OCI-LY7 (cell line): ENCODE data around the gene ARHGAP28. TPM values are rescaled to one million over a fixed set of nuclear protein-coding genes. Genes with fewer than 3 reads are reported as not detected.
A peak's percentile ranks its signal among the peaks of the same experiment; 100 is the strongest.

Experiments
- Bru-seq: library from RNA; stranded (reverse); fragments of 400-500 nt; gene quantifications from one replicate; lab custom pipeline; 2021; lab: Mats Ljungman, UMichigan
- BruChase-seq, 2 experiments: library from RNA; stranded (reverse); fragments of 400-500 nt; gene quantifications; one replicate each; lab custom pipeline; 2021; lab: Mats Ljungman, UMichigan
- BruUV-seq: library from RNA; stranded (reverse); fragments of 400-500 nt; replicated peaks from 2 replicates; lab custom pipeline; 2021; lab: Mats Ljungman, UMichigan
- CTCF ChIA-PET: fragments of 300-600 bp; sonication (Branson Sonifier 250); formaldehyde crosslinking; loops from one replicate; lab custom pipeline; 2022; ENCODE audit warnings: antibody characterized with exemption; ENCODE audit not compliant: unreplicated experiment; lab: Charles Lee
- POLR2A ChIA-PET: fragments of 300-600 bp; sonication (Branson Sonifier 250); formaldehyde crosslinking; loops from one replicate; lab custom pipeline; 2022; ENCODE audit warnings: antibody characterized with exemption; lab: Charles Lee
- DNase-seq: peaks from one replicate; pipeline ENCODE4 v3.0.0-alpha.2; 2015; ENCODE audit warnings: low spot score
- H2AFZ ChIP-seq: fragments of 200-600 bp; sonication (generic), shearing (Covaris generic); 2 replicates; pipeline ENCODE4 v1.6.1; 2014; ENCODE audit warnings: mild to moderate bottlenecking, antibody characterized with exemption, low read length, moderate library complexity
- H3K27ac ChIP-seq: fragments of 200-600 bp; sonication (generic); 2 replicates; pipeline ENCODE4 v1.5.1; 2014; ENCODE audit warnings: mixed run types, low read depth, mild to moderate bottlenecking, moderate library complexity, low read length, inconsistent platforms; ENCODE audit not compliant: poor library complexity, severe bottlenecking
- H3K36me3 ChIP-seq: fragments of 200-600 bp; sonication (generic); 2 replicates; pipeline ENCODE4 v1.6.1; 2014; ENCODE audit warnings: mild to moderate bottlenecking, antibody characterized with exemption, low read length, moderate library complexity, mixed read lengths; ENCODE audit not compliant: insufficient read depth
- H3K4me1 ChIP-seq: fragments of 200-600 bp; sonication (generic); 2 replicates; pipeline ENCODE4 v1.5.1; 2014; ENCODE audit warnings: mild to moderate bottlenecking, low read length; ENCODE audit not compliant: insufficient read depth, poor library complexity, severe bottlenecking
- H3K4me2 ChIP-seq: fragments of 200-600 bp; sonication (generic); 2 replicates; pipeline ENCODE4 v1.6.1; 2014; ENCODE audit warnings: mild to moderate bottlenecking, low read length
- H3K4me3 ChIP-seq: fragments of 200-600 bp; sonication (generic); 2 replicates; pipeline ENCODE4 v1.5.1; 2014; ENCODE audit warnings: mild to moderate bottlenecking, low read depth, low read length; ENCODE audit not compliant: poor library complexity, severe bottlenecking
- H3K79me2 ChIP-seq: fragments of 200-600 bp; sonication (generic); 2 replicates; pipeline ENCODE4 v1.6.1; 2016; ENCODE audit warnings: low read depth, mild to moderate bottlenecking, low read length, moderate library complexity, mixed read lengths; ENCODE audit not compliant: insufficient read depth
- H3K9me2 ChIP-seq: fragments of 200-600 bp; sonication (generic); 2 replicates; pipeline ENCODE4 v1.6.1; 2016; ENCODE audit warnings: mild to moderate bottlenecking, low read length, mixed read lengths; ENCODE audit not compliant: insufficient read depth
- H3K9me3 ChIP-seq: fragments of 200-600 bp; sonication (generic); 2 replicates; pipeline ENCODE4 v1.6.1; 2014; ENCODE audit warnings: mild to moderate bottlenecking, mixed run types, low read length, mixed read lengths
- H4K20me1 ChIP-seq: fragments of 200-600 bp; sonication (generic); 2 replicates; pipeline ENCODE4 v1.6.1; 2014; ENCODE audit warnings: mild to moderate bottlenecking, antibody characterized with exemption, low read length, moderate library complexity, mixed read lengths; ENCODE audit not compliant: insufficient read depth
- CTCF ChIP-seq: fragments of 200-600 bp; sonication (generic); conservative IDR thresholded peaks from 2 replicates; pipeline ENCODE4 v1.5.1; 2014; ENCODE audit warnings: mild to moderate bottlenecking, antibody characterized with exemption, low read length, moderate library complexity, mixed read lengths
- EZH2phosphoT487 ChIP-seq: fragments of 200-600 bp; sonication (generic); IDR thresholded peaks from 2 replicates; pipeline ENCODE4 v1.6.1; 2018; ENCODE audit warnings: low read depth, borderline replicate concordance, mild to moderate bottlenecking, mixed run types, antibody characterized with exemption, low read length, moderate library complexity, mixed read lengths
- intact Hi-C: fragments of 100-400 bp; cut with micrococcal nuclease; formaldehyde crosslinking; loops from one replicate; pipeline ENCODE4 v1.10.0; 2022; ENCODE audit not compliant: unreplicated experiment
- long read RNA-seq: library from polyadenylated mRNA; stranded (forward); transcript quantifications from one replicate; pipeline ENCODE4 v2.0.0, GENCODE V29; 2022
- total RNA-seq, 2 experiments: library from RNA; depleted of rRNA in 1 of 2; stranded (reverse); fragments of >200 nt in 1 of 2; shearing (Covaris generic) in 1 of 2; gene quantifications; 2 replicates each; pipeline ENCODE4 v1.2.3, GENCODE V29; 2014 to 2022

Gene ARHGAP28
- not detected in 2 replicates for total RNA-seq (2014; rRNA removed; shearing (Covaris generic))
- total RNA-seq (2022) = not detected in 2 replicates
- not detected for Bru-seq, nascent RNA
- percentile 1 among the genes with signal in this experiment for BruChase-seq, experiment 1, labeled RNA remaining after a 6-hour chase
- not detected for BruChase-seq, experiment 2, labeled RNA remaining after a 2-hour chase
- long read RNA-seq = 0 reads

GRCh38 chr18:6729247-6730091 is at the start of gene ARHGAP28:
Gene ARHGAP28, plus strand, starts transcription at chr18:6729716. Its CDS starts 106 bp downstream, at chr18:6729822.
- DNase-seq = no peak
- Histone ChIP-seq H3K4me1 (no peaks in the 10 kb centered on the region), H3K9me3 (no peaks in the 10 kb centered on the region), H3K9me2 (no peaks in the 10 kb centered on the region), H3K27ac (no peak within 1 kb of the TSS), H3K36me3 (no peaks in the 10 kb centered on the region), H4K20me1 (no peaks in the 10 kb centered on the region), H2AFZ (no peak within 1 kb of the TSS), H3K4me3 (no peak within 1 kb of the TSS), H3K79me2 (no peaks in the 10 kb centered on the region), H3K4me2 (no peak within 1 kb of the TSS; the same call in 1 of the 2 replicates)
- ChIA-PET POLR2A (interaction anchor here (0.6 kb wide), 1 partner anchor 225 kb away, joined by 3 read pairs; no protein-coding TSS in a partner anchor), CTCF (no interaction called here)
- BruUV-seq = no TSS peak
- TF ChIP-seq EZH2phosphoT487 (no peak), CTCF (no peak)
- intact Hi-C loops = loop anchor here (10.0 kb wide), 1 partner anchor 65 kb away; no protein-coding TSS in a partner anchor

GRCh38 chr18:6681331-6681875 is 48.1 kb upstream of the ARHGAP28 start:
- no TSS peak for BruUV-seq

More at GRCh38 chr18:6681331-6681875, 48.1 kb upstream of the ARHGAP28 start:
- TF ChIP-seq EZH2phosphoT487 (no peak), CTCF (no peak)
- H3K9me3 ChIP-seq = no peaks in the 10 kb centered on the region
- no peaks in the 10 kb centered on the region for H4K20me1 ChIP-seq
- CTCF ChIA-PET = no interaction called here
- no peaks in the 10 kb centered on the region for H3K36me3 ChIP-seq
- intact Hi-C loops = no loop called here
- no peak overlapping the region for H3K4me2 ChIP-seq
- no peak overlapping the region for H3K4me3 ChIP-seq
- H2AFZ ChIP-seq = no peak overlapping the region
- H3K79me2 ChIP-seq = no peaks in the 10 kb centered on the region
- H3K27ac ChIP-seq = no peak overlapping the region
- H3K4me1 ChIP-seq = no peaks in the 10 kb centered on the region
- DNase-seq = no peak
- H3K9me2 ChIP-seq = no peaks in the 10 kb centered on the region
- POLR2A ChIA-PET = interaction anchor here (0.7 kb wide), 1 partner anchor 832 kb away, joined by 3 read pairs; no protein-coding TSS in a partner anchor
